GM21737 (cell line): ENCODE results near the gene HMX3.
"Not testable (repeated sequence)": the region's sequence is repeated elsewhere in the genome, so short reads cannot be mapped to it uniquely, and the experiment has no call there.

Experiments
- ATAC-seq: cut with Tn5 transposase; IDR thresholded peaks from one replicate; pipeline ENCODE4 v1.9.1; 2021; ENCODE audit warnings: mild to moderate bottlenecking, moderate library complexity; ENCODE audit not compliant: unreplicated experiment

The HMX3 gene

DNA sequence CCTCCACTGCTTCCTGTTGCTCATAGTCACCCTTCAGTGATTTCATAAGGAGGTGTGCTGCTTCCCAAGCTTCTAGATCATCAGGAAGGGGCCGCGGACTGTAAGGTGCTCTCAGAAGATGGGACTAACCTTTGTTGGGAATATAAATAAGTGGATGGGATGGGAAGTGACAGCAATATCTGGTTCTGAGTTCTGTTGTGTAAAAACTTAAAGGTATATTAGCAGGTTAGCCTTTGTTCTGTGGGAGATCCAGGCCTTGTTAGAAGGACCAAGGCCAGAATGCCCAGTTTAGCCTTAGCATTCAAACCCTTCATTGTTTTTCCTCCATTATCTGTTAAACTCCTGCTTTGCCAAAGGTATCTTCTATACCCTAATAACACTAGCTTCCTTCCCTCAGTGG lies 30.8 kb downstream of the HMX3 start:
- no peak for ATAC-seq

DNA sequence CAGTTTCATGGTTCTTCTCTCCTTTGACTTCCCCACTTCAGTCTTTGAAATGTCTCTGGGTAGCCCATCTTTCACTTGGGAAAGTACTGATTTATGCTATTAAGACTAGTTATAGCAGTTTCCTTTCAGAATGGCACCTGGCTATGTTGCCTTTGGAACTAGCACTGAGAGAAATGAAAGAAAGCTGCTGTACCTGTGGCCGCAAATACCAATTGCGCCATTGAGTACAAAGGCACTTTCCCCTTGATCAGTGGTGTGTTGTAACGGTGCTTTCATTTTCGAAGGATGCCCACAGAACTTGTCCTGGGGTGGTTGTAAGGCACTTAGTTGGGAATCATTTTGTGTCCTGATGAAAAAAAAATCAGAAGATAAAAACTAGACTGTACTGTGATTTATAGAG lies 35.2 kb downstream of the HMX3 start:
- ATAC-seq: no peak

DNA sequence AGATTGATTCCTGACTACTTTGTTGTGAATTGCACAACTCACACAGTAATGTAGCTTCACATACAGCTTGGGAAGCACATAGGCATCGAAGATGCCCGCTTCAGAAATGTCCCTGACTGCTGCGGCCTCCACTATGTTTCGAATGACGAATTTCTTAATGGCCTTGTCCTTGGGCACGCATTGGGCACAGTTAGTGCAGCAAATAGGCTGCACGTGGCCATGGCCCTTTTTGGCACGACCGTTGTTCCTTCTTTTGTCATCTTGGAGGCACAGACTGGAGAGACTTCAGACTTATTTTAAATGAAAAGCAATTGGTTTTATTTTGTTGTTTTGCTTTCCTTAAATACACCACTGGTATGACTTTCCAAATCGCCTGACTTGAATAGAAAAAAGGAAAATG lies 35.8 kb downstream of the HMX3 start:
- not testable (repeated sequence) for ATAC-seq

DNA sequence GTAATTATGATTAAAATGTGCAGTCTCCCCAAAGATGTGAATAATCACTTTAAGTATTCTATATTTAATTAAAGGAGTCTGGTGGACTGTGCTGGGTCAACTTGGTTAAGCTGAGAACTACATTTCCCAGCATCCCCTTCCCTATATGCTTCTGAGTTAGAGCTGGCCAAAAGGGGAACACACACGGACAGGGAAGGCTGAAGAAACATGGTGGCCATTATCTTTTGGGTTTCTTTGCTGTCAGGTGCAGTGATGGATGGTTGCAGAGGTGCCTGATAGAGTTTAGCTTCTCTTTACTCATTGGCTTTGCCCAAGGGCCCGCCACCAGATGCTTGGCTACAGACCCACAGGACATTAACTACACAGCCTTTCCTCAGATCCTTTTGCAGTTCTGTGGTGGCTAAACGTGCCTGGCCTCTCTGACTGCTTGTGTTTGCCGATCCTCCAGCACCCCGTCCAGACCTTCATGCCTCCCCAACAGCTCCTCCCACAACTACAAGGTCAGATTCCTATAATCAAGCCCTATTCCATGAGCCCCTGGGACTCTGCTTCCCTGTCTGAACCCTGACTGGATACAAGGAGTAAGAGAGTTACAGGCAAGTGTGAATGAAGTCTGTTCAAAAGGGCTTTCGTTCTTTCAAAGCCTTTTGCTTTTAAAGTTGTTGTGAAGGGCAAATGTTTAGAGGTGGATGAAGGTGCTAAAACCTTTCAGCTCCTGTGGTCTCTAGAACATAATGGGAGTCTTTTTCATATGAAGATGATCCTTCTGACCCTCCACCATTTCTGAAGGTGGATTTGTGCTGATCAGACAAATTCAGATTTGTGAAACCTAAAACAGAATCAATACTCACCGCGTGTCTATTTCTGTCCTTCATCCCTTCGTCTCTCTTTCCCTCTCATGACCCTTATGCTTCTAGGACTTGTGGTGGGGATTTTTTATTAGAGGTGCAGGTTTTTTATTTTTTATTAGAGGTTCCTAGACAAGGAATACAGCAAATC lies 39.9 kb downstream of the HMX3 start:
- ATAC-seq: no peak

DNA sequence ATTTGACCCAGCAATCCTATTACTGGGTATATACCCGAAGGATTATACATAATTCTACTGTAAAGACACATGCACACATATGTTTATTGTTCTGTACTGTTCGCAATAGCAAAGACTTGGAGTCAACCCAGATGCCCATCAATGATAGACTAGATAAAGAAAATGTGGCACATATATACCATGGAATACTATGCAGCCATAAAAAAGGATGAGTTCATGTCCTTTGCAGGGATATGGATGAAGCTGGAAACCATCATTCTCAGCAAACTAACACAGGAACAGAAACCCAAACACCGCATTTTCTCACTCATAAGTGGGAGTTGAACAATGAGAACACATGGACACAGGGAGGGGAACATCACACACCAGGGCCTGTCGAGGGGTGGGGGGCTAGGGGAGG lies 42.6 kb downstream of the HMX3 start:
- ATAC-seq: not testable (repeated sequence)

DNA sequence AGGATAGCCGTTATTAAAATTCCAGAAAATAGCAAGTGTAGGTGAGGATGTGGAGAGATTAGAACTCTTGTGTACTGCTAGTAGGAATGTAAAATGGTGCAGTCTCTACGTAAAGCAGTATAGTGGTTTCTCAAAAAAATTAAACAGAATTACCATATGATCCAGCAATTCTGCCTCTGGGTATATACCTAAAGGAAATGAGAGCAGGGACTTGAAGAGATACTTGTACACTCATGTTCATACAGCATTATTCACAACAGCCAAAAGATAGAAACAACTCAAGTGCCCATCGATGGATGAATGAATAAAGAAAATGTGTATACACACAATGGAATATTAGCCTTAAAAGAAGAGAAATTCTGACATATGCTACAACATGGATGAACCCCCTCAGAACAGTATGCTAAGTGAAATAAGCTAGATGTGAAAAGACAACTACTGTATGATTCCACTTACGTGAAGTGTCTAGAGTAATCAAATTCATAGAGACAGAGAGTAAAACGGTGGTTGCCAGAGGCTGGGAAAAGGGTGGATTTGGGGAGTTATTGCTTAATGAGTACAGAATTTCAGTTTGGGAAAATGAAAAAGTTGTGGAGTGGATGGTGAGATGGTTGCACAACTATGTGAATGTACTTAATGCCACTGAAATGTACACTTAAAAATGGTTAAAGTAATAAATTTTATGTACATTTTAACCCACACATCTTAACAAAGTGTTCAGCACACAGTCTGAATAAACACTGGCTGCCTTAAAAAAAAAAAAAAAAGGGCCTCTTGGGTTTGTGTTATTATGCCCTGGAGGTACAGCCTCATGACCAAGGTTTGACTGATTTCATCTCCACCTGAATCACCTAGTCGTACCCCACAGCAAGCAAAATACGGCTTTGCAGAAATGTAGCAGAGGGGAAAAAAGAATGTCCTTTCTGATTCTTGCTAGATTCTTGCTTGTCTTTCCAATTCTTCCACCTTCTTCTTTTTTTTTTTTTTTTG lies 44.6 kb downstream of the HMX3 start:
- no peak for ATAC-seq

DNA sequence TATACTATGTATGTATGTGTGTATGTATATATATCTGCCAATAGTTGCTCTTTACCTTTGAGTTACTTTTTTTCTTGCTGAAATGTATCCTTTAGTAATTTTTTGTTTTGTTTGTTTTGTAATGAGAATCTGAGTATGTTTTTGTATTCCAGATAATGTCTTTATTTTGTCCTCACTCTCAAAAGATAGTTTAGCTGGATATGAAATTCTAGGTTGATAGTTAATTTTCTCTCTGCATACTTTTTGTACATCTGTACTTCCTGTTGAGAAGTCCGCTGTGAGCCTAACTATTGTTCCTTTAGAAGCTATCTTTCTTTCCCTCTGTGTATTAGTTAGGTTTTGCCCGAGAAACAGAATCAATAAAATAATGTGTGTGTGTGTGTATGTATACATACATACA lies 48.0 kb downstream of the HMX3 start:
- ATAC-seq: no peak

DNA sequence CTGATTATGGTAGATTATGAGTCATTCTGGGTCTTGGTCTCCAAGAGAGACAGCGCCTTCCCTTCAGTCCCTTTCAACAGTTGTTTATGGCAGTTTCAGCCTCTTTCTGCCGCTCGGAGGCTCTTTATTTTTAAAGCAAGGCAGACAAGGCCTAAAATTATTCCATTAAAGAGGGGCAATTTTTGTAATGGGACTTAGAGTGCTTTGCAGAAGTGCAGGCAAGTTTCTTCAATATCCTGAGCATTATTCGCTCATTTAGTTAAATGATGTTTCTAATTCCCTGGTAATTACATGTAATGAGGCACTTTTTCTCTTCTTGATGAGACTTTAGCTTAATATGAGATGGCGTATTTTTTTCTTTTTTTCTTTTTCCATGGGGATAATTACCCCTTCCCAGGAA lies 52.0 kb downstream of the HMX3 start:
- ATAC-seq: no peak
